HG02763 (cell line): Measurements from ENCODE around the gene ARHGEF4.

Experiments used
- ATAC-seq: cut with Tn5 transposase; IDR thresholded peaks from one replicate; pipeline ENCODE4 v1.9.1; 2021; ENCODE audit warnings: mild to moderate bottlenecking, moderate library complexity; ENCODE audit not compliant: unreplicated experiment

Gene ARHGEF4

DNA sequence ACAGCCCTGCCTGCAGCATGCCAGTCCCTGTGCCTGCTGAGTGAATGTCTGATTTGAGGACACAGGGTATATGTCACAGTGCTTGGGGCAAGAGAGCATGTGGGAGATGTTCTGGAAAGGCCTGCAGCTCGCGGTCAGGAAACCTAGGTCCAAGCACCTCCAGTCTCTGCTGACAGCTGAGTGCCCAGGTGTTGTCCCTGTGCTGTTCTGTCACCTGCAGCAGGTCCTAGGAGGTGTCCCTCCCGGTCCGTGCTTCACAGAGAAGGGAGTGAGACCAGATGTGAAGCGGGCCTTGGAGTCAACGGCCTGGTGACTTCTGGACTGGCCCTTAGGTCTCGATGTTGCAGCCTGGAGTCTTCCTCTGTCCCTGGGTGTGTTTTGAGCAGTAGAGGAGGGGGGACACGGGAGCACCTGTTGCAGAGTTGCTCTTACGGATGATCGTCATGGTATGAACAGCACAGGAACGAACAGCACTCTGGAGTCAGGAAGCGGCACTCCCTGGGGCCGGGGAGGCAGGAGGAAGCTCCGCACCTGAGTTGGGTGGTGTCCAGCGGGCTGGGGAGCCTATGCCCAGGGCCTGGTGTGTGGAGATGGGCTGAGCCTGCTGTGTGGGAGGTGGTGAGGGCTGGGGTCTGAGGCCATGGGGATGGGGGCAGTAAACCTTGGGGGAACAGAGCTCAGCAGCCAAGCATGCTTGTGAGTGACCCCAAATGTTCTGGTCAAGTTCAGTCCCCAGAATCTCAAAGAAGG, 21.6 kb upstream of the ARHGEF4 start:
- no peak for ATAC-seq

DNA sequence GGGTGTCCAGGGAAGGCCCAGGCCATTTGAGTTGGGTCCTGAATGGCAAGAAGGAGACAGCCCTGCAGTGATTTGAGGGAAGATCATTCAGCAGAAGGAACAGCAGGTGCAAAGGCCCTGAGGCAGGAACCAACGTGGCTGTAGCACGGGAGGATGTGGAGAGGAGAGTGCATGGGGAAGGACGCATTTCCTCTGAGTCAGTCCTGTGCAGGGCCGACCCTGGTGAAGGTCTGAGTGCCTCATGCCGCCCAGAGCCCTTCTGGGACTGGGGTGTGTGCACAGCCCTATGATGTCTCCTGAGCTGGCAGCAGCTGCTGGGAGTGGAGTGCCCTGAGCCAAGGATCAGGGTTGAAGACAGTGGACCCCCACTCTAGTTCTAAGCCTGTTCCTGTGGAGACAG, 17.9 kb upstream of the ARHGEF4 start:
- no peak for ATAC-seq

DNA sequence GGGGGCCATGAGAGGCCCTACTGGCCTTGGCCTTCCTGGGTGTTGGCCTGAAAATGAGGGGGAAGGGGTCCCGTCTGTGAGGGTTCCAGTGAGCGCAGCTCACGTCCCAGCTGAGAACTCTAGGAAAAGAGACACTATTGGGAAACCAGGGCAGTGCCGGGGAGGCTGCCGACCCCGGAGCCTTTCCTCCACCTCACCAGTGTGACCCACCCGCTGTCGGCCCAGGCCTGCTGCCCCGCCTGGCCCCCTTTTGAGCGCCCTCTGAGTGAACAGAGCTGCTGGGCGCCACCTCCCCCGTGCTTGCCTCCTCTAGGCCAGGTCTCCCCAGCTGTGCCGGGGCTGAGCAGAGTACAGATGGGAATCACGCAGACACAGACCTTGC, 17.5 kb upstream of the ARHGEF4 start:
- no peak for ATAC-seq

DNA sequence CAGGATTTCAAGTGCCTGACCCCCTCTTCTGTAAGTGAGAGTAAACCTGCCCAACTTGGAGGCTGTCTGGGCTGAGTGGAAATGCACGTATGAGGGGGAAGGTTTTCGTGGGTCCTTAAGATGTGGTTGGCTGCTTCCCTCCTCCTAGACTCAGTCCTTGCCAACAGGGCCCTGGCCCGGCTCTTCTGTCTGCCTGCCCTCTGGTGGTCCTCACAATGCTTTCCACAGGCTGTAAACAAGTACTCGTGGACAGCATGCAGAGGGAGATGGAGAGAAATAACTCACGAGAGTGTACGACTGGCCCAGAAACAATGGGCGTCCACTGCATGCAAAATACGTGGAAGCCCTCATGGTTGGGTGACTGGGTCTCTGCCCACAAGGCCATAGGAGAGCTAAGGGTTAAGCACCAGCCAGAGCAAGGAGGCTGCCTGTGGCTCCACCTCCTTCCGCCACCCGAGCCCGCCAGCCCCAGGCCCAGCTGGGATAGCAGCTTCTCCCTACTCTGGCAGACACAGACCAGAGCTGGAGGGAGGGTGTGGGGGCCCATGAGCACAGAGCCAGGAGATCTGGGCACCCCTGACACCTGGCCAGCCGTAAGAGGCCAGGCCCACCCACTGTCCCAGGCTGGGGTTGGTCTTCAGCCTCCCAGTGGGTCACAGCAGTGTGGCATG, 17.0 kb upstream of the ARHGEF4 start:
- no peak for ATAC-seq

DNA sequence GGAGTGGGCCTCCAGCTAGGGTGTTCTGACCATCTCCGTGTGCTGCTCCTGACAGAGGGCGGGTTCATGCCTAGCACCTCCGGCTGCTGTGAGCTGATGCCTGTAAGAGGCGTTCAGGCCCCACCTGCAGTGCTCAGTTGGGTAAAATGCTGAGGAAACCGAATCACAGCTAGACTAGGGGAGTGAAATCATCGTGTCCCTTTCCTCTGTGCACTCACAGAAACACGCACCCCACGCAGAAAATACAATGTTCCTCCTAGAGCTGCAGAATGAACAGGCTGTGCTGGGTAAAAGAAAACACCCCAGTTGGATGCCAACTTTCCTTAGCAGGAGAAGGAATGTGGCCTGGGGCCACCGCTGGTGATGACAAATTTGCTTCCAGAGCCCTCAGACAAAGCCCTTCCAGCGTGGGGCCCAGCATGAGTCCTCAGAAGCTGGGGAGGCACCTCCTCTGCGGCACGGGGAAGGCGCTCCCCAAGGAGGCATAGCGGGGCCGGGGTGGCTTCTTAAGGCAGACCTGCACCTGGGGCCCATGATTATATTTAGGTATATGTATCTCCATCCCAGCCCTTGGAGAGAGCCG, 16.3 kb upstream of the ARHGEF4 start:
- no peak for ATAC-seq

DNA sequence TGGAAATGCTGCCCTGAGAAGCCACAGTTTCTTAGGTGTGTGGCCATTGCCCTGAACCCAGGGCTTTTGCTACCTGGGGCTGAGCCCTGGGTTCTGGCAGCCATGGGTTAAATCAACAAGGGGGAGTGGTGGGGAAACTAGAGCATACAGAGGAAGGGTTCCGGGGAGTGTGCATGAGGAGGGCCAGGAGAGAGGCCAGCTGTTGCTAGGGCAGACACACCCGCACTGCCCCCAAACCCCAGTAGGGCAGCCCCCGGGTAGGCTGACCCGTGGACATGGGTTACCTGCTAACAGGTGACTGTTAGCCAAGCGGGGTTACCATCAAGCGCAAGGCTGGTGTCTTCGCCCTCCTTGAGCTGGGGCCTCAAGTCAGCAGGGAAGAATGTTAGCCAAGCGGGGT, 14.8 kb upstream of the ARHGEF4 start:
- ATAC-seq = no peak

DNA sequence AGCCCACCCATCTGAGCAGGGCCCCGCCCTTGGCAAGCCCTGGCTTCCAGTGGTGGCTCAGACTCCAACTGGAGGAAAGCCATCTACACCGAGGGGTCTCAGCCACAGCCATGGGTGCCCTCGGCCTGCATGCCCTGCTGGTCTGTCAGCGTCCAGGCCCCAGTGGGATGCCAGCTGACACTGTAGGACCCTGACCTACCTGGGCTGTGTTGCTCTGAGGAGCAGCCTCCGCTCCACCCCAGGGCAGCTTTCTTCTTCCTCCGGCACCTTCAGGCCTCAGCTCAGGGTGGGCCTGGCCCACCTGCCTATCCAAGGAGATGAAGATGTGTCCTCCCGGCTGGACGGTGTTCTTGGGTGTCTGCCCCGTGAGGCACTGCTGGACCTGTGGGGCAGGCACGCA, 13.9 kb upstream of the ARHGEF4 start:
- no peak for ATAC-seq

DNA sequence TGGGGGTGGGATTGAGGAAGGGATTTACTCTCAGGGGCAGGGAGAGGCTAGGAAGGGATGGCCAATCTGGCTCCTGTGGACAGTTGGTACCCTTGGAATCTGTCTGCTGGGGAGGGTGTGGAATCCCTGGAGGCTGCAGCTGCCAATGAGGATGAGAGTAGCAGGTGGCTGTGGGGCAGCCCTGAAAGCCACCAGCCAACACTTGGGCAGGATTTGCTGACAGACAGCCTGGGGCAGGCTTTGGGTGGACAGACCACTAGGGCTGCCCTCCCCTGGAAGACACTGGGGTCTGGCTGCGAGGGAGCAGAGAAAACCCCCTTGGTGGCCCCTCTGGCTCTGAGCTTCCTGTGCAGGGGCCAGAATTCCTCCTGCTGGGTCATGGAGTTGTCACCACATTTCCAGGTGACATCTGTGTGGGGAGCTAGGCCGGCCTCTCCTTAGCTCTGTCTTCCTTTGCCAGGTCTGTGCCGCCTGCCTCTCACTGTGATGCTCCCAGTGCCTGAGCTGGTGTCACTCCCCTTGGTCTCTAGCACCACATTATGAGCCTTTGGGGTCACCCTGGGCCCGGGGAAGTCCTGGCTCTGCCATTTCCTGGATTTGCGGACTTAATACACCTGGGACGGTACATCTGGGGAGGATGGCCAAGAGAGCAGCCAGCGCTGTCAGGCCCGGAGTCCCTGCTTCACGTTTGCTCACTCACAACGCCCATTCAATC, 13.4 kb upstream of the ARHGEF4 start:
- ATAC-seq = no peak

DNA sequence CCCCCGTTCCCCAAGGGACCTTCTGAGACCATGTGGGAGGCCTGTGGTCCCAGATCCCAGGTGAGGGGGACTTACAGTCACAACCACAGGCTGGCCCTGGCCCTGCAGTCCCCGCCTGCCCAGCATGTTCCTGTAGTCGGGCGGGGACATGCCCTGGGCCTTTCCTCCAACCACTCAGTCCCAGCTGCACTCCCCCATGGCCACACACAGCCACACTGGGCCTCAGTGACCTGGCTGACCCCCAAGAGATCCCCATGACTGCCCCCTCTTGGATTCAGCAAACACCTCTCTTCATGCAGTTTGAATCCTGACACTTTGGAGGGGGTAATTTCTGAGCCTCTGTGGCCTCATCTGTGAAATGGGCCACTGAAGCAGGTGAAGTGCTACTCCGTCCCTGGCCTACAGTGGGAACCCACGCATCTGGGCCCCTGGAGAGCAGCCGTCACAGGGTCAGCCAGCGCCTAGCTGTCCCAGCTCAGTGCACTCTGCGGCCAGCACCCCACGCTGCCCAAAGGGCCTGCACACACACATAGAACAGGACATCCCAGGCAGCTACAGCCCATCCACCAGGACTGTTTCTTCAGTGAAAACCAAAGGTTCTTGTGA, 12.7 kb upstream of the ARHGEF4 start:
- ATAC-seq = peak; percentile 46

DNA sequence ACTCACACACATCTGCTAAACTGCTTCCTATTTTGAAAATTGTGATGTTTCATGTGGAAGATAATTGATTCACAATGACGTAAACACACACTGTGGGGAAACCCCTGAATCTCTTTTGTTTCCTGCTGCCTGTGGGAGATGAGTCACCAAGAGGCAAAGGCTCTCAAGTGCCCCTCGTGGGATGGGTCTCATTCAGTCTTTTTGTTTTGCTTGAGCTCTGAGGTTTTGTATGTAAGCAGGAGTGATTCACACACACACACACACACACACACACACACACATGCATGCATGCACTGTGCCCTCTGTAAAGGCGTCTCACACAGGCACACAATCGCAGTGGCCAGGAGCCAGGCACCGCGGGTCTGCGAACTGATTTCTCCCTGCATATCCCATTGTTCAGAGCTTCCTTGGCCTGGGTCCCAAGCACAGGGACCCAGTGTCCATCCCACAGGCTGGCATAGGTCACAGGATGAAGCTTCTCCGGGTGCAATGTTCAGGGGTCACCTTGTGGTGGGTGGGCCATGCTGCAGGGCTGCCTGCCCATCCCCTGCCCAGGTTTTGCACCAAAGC, 12.1 kb upstream of the ARHGEF4 start:
- ATAC-seq = peak; percentile 81

DNA sequence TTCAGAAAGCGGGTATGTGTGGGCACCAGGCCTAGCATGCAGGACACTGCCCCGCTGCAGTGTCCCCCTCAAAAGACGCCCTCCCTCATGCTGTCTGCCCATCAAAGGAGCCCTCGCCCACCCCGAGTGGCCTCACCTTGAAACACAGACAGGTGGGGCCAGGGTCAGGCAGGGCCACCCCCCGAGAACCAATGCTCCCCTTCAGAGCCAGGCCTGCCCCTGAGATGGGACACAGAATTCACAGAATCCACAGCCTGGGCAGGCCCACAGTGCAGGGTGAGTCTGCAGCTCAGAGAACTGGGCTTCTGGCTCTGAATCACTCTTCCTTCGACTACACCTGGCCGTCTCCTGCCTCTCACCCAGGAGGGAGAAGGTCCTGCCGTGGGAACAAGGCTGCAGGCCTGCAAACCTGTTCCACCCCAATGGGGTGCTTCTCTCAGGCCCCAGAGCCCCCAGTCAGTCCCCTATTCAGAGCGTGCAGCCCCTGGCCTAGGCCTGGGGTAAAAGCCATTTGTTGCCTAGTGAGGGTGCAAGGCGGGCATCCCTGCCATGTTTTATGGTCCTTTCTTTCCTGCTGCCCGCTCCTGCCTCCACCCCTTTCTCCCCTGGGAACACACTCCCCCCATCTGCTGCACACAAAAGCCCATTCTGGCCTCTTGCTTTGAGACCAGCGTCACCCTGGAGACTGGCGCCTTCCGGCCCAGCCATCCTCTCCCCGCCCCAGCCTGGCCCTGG, 11.3 kb upstream of the ARHGEF4 start:
- ATAC-seq = no peak

DNA sequence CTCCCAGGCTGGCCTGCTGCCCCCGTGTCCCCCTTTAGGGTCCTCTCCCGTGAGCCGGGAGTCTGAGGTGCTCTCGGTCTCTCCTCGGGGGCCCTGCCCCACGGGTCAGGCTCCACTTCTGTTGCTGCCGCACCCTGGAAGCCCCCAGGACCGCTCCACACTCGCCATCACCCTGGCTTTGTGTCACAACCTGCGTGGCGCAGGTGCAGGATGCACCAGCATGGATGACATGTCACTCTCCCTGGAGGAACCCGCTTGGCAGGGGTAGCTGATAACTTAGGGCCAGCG, 10.8 kb upstream of the ARHGEF4 start:
- no peak for ATAC-seq

DNA sequence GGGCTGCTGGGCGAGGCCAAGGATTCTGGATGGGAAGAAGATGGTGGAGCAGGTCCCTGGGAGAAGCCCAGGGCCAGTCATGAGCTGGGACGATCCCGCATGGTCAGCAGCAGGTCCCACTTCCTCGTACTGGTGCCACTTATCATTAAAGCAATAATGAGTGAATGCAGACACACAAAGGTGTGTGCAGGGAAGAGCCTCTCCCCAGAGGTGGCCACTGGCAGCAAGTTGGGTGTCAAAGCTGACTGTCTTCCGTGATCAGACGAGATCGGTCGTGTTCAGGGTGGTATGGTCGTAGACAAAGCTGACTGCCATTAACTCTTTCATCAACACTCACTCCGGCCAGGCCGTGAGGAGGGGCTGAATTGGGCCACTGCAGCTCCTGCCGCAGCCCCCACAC, 10.3 kb upstream of the ARHGEF4 start:
- no peak for ATAC-seq

DNA sequence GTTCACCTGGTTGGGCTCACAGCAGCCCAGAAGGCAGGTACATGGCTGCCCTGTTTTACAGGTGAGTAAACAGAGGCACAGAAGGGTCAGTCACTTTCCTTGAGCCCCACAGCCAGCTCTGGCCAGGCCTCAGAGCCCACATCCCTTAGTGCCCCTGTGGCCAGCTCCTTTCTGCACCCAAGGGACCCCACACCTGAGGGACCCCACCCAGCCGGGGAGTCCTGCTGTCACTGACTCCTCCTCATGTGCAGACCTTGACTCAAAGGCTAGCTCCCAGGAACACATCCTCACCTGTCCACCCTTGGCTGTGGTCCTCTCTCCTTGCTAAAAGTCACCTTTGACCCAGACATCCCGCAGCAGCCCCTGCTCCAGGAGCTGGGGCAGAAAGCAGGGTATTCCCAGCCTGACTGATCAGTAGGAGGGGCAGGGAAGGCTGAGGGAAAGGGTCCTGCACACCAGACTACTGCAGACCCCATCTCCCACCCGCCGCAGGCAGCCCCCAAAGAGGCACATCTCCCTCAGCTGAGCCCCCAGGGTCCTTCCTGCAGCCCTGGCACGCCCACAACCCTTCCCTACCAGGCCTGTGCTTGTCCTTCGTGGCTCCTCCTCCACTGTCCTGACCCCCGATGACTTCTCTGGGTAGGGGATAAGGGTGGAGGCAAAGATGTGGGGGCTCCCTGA, 9.8 kb upstream of the ARHGEF4 start:
- ATAC-seq = no peak

DNA sequence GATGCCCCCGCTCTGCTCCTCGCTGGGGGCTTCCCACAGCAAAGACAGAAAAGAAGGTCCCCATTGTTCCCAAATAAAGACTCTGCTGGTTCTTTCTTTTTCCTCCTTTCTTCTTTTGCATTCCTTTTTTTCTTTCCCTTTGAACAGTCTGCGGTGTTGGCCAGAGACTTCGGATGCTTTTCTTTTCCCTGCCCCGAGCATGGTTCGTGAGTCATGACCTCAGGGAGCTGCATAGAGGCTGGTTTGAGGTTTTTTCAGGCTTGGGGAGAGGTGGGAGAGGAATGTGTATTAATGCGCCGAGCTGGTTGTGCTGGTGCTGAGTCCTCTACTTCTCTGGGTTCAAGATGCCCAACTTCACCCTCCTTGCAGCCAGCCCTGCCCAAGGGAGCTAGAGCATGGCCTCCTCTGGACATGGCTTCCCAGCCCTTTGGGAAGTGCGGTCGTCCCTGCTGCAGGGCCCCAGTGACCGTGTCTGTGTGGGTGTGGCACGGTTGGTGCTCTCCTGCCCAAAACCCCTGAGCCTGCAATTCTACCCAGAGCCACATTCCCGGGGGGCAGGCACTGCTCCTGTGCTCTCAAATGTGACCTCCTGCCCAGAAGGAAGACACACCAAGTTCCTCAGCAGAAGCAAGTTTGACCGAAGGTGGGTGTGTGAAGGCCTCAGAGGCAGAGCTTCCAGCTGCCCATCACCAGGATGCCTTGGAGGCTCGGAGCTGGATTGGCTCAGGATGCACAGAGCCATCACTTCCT, 9.0 kb upstream of the ARHGEF4 start:
- ATAC-seq = no peak

DNA sequence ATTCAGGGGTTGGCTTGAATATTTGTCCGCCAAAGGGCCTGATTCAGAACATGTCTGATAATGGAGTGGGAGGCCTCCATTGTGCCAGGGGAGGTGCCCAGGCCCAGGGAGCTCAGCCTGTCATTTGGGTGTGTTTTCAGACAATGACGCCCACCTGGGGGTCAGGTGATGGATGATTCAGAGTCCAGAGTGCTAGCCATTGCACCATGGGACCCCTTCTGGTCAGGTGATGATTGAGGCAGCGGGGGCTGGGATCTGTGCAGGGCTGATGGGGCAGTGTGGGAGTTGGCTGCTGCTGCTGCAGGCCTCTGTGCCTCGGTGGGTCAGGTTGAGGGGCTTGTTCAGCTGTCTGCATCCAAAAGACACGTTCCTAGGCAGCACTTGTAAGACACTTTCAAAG, 8.3 kb upstream of the ARHGEF4 start:
- no peak for ATAC-seq

DNA sequence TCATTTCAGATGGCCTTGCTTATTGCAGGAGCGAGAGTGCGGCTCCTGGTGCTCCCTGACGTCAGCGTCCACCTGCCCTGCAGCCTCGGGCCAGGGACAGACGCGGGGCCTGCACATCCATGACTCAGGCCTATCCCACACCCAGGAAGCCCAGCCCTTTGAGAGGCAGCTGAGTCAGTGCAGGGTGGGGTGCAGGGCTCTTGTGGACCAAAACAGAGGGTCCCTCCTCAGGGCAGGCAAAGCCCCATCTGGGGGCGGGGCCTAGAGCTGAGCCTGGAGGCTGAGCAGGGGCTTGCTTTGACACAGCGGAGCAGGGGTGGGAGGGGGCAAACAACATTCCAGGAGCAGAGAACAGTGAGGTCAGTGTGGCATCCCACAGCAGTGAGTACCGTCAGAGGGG, 7.7 kb upstream of the ARHGEF4 start:
- no peak for ATAC-seq

DNA sequence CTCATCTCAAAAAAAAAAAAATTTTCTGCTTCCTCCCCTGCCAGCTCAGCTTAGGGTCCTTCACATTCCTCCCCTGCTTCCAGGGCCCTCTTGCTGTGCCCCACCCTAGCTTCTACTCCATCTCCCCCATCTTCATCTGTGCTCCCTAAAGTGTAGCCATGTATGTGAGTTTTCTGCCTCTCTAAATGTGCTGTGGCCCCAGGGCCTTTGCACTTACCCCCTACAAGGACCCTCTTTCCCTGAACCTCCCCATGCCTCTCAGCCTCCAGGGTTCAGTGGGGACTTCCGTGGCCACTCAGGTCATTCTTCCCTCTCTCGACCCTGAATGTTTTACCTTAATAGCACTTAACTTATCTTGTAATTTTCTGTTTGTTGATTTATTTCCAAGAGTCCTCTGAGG, 6.2 kb upstream of the ARHGEF4 start:
- no peak for ATAC-seq

DNA sequence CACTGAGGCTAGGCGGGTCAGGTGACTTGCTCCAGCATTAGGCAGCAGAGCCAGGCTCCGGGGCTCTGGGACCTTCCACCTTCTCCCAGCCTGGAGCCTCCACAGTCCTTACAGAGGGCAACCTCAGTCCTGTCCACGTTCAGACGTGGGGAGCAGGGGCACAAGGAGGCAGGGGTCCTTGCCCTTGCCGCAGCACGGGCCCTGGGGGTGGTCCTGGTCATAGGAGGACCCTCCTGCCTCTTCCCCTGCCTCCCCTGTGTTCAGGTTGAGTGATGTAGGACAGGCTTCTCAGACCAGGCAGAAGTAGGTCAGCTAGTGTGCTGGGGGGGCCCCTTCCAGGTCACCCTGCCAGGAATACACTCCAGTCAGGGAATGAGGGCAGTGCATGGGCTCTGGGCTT, 5.4 kb upstream of the ARHGEF4 start:
- no peak for ATAC-seq
